GM04503 (cell line): ENCODE data around the gene GHRH.

Source experiments
- DNase-seq: peaks from one replicate; pipeline ENCODE4 v3.0.0-alpha.2; 2012; ENCODE audit warnings: low read depth

Gene GHRH

GRCh38 chr20:37261714-37262113, at the start of gene GHRH:
TSS of gene GHRH (minus strand) at chr20:37261814. CDS start at chr20:37256889, 4,925 bp downstream.
- DNase-seq: no peak

- DNase-seq: no peak
Observed at GRCh38 chr20:37310951-37311350, 49.3 kb upstream of the GHRH start.

GRCh38 chr20:37309936-37310590, 48.4 kb upstream of the GHRH start:
- DNase-seq: no peak

GRCh38 chr20:37309290-37309689, 47.7 kb upstream of the GHRH start:
- no peak for DNase-seq

GRCh38 chr20:37308086-37309050, 46.8 kb upstream of the GHRH start:
- DNase-seq: no peak

- DNase-seq: no peak
Observed at GRCh38 chr20:37305839-37306238, 44.2 kb upstream of the GHRH start.

GRCh38 chr20:37305079-37305478, 43.5 kb upstream of the GHRH start:
- no peak for DNase-seq

GRCh38 chr20:37303637-37304036, 42.0 kb upstream of the GHRH start:
- DNase-seq: no peak

- DNase-seq: no peak
Observed at GRCh38 chr20:37302981-37303380, 41.4 kb upstream of the GHRH start.

- DNase-seq: no peak
Observed at GRCh38 chr20:37301558-37301957, 39.9 kb upstream of the GHRH start.

GRCh38 chr20:37301120-37301519, 39.5 kb upstream of the GHRH start:
- DNase-seq: no peak

- no peak for DNase-seq
Observed at GRCh38 chr20:37299718-37300528, 38.3 kb upstream of the GHRH start.

- DNase-seq: no peak
Observed at GRCh38 chr20:37298190-37298939, 36.8 kb upstream of the GHRH start.

- peak; percentile 90 for DNase-seq
Observed at GRCh38 chr20:37297066-37297736, 35.6 kb upstream of the GHRH start.

GRCh38 chr20:37296371-37296770, 34.8 kb upstream of the GHRH start:
- DNase-seq: no peak

- DNase-seq: no peak
Observed at GRCh38 chr20:37295595-37295994, 34.0 kb upstream of the GHRH start.

GRCh38 chr20:37295001-37295400, 33.4 kb upstream of the GHRH start:
- peak; percentile 98 for DNase-seq

GRCh38 chr20:37294262-37294981, 32.8 kb upstream of the GHRH start:
- no peak for DNase-seq

- no peak for DNase-seq
Observed at GRCh38 chr20:37293301-37293943, 31.8 kb upstream of the GHRH start.

- no peak for DNase-seq
Observed at GRCh38 chr20:37291724-37292126, 30.1 kb upstream of the GHRH start.
